Stimulated activated naive CD4-positive, alpha-beta T cell treated with Interleukin-2 at 50 U/mL for 16 hours (primary cell): ENCODE data around the gene CD180.
A peak's percentile ranks its signal among the peaks of the same experiment; 100 is the strongest.
"Not testable (repeated sequence)": the region's sequence is repeated elsewhere in the genome, so short reads cannot be mapped to it uniquely, and the experiment has no call there.

ENCODE experiments used
- DNase-seq: peaks from one replicate; lab custom pipeline; 2025; lab: John Stamatoyannopoulos, UW

CD180 gene

GRCh38 chr5:67188274-67189078, 8.1 kb downstream of the CD180 start:
- DNase-seq, result no peak

- no peak for DNase-seq
These were observed 9.4 kb downstream of the CD180 start for GRCh38 chr5:67187006-67187715.

- no peak for DNase-seq
These were observed 12.7 kb downstream of the CD180 start for GRCh38 chr5:67183859-67184258.

GRCh38 chr5:67182301-67182790, 14.3 kb downstream of the CD180 start:
- DNase-seq, result no peak

GRCh38 chr5:67181648-67182221, 14.9 kb downstream of the CD180 start:
- DNase-seq, result no peak

- DNase-seq, result no peak
These were observed 16.8 kb downstream of the CD180 start for GRCh38 chr5:67179697-67180361.

- no peak for DNase-seq
These were observed 17.6 kb downstream of the CD180 start for GRCh38 chr5:67178966-67179365.

- no peak for DNase-seq
These were observed 18.5 kb downstream of the CD180 start for GRCh38 chr5:67178085-67178484.

GRCh38 chr5:67176936-67177335, 19.7 kb downstream of the CD180 start:
- DNase-seq, result no peak

- no peak for DNase-seq
These were observed 22.6 kb downstream of the CD180 start for GRCh38 chr5:67173959-67174358.

- DNase-seq, result not testable (repeated sequence)
These were observed 23.2 kb downstream of the CD180 start for GRCh38 chr5:67173351-67173750.

- DNase-seq, result no peak
These were observed 25.8 kb downstream of the CD180 start for GRCh38 chr5:67170767-67171166.

- no peak for DNase-seq
These were observed 28.5 kb downstream of the CD180 start for GRCh38 chr5:67168069-67168468.

- peak; percentile 76 for DNase-seq
These were observed 29.9 kb downstream of the CD180 start for GRCh38 chr5:67166460-67167285.

GRCh38 chr5:67165526-67166459, 30.8 kb downstream of the CD180 start:
- peak; percentile 78 for DNase-seq

- DNase-seq, result no peak
These were observed 31.6 kb downstream of the CD180 start for GRCh38 chr5:67164856-67165525.

GRCh38 chr5:67163863-67164595, 32.6 kb downstream of the CD180 start:
- DNase-seq, result no peak

- DNase-seq, result no peak
These were observed 33.3 kb downstream of the CD180 start for GRCh38 chr5:67163231-67163756.

GRCh38 chr5:67161767-67162166, 34.8 kb downstream of the CD180 start:
- DNase-seq, result no peak
